Karpas-422 (cell line): ENCODE data around the gene PRCC. TPM values are rescaled to one million over a fixed set of nuclear protein-coding genes. Genes with fewer than 3 reads are reported as not detected.

ENCODE experiments used
- DNase-seq: peaks from one replicate; pipeline ENCODE4 v3.0.0-alpha.2; 2015
- H2AFZ ChIP-seq: fragments of 200-600 bp; sonication (generic); 2 replicates; pipeline ENCODE4 v1.6.1; 2014; ENCODE audit warnings: antibody characterized with exemption, low read length, mixed read lengths
- H3K27ac ChIP-seq: fragments of 200-600 bp; sonication (generic); 2 replicates; pipeline ENCODE4 v1.5.1; 2014; ENCODE audit warnings: mild to moderate bottlenecking, low read length, moderate library complexity
- H3K27me3 ChIP-seq: fragments of 200-600 bp; sonication (generic); 2 replicates; pipeline ENCODE4 v1.6.1; 2014; ENCODE audit warnings: low read length, mixed read lengths
- H3K36me3 ChIP-seq: fragments of 200-600 bp; sonication (generic); 2 replicates; pipeline ENCODE4 v1.6.1; 2014; ENCODE audit warnings: low read length, mixed read lengths; ENCODE audit not compliant: insufficient read depth
- H3K4me1 ChIP-seq: fragments of 200-600 bp; sonication (generic); 2 replicates; pipeline ENCODE4 v1.6.1; 2014; ENCODE audit warnings: mild to moderate bottlenecking, low read length, mixed read lengths
- H3K4me2 ChIP-seq: fragments of 200-600 bp; sonication (generic); 2 replicates; pipeline ENCODE4 v1.6.1; 2014; ENCODE audit warnings: low read length, low read depth, mild to moderate bottlenecking; ENCODE audit not compliant: poor library complexity, severe bottlenecking
- H3K4me3 ChIP-seq: fragments of 200-600 bp; sonication (generic); 2 replicates; pipeline ENCODE4 v1.5.1; 2014; ENCODE audit warnings: mild to moderate bottlenecking, antibody characterized with exemption, low read length, mixed read lengths
- H3K79me2 ChIP-seq: fragments of 200-600 bp; sonication (generic); 2 replicates; pipeline ENCODE4 v1.6.1; 2014; ENCODE audit warnings: mild to moderate bottlenecking, low read length, mixed read lengths
- H3K9ac ChIP-seq: fragments of 200-600 bp; sonication (generic); 2 replicates; pipeline ENCODE4 v1.6.0; 2014; ENCODE audit warnings: low read length
- H3K9me2 ChIP-seq: fragments of 200-600 bp; sonication (generic), shearing (Covaris generic); replicated peaks from 2 replicates; pipeline ENCODE4 v1.6.0; 2014; ENCODE audit warnings: mild to moderate bottlenecking, low read length, moderate library complexity; ENCODE audit not compliant: insufficient read depth
- H3K9me3 ChIP-seq: fragments of 300-700, 200-600 bp; sonication (generic); 2 replicates; pipeline ENCODE4 v1.6.1; 2014; ENCODE audit warnings: low read length, mixed read lengths
- H4K20me1 ChIP-seq: fragments of 200-600 bp; sonication (generic); 2 replicates; pipeline ENCODE4 v1.6.1; 2014; ENCODE audit warnings: mild to moderate bottlenecking, antibody characterized with exemption, low read length, low read depth; ENCODE audit not compliant: insufficient read depth
- total RNA-seq: library from RNA; depleted of rRNA; stranded (reverse); fragments of >200 nt; shearing (Covaris generic); gene quantifications from 2 replicates; pipeline ENCODE4 v1.2.3, GENCODE V29; 2014; ENCODE audit warnings: low replicate concordance

Gene PRCC
- total RNA-seq, 1 experiment from 2014 or later = 39.6 TPM

DNA sequence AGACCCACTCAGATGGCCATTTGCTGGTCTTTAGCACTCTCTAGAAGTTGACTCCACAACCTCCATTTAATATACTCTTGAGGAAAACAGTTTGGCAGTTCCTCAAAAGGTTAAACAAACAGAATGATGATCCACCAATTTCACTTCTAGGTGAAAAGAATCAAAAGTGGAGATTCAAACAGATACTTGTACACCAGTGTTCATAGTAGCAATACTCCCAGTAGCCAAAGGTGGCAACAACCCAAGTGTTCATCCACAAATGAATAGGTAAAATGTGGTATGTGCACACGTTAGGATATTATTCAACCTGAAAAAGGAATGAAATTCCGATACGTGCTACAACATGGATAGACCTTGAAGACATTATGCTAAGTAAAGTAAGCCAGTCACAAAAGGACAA lies 6.3 kb downstream of the PRCC start:
- H3K27me3 ChIP-seq = no peaks in the 10 kb centered on the region
- no peak overlapping the region for H3K4me2 ChIP-seq
- H3K4me1 ChIP-seq = peaks cover 20% of the 10 kb centered on the region
- H3K9me3 ChIP-seq = no peaks in the 10 kb centered on the region
- peaks cover 21% of the 10 kb centered on the region; the same call in 1 of the 2 replicates for H3K36me3 ChIP-seq
- H4K20me1 ChIP-seq = peaks cover 15% of the 10 kb centered on the region; the same call in 1 of the 2 replicates
- H3K9me2 ChIP-seq = no peaks in the 10 kb centered on the region
- no peak overlapping the region for H3K9ac ChIP-seq
- no peak overlapping the region for H2AFZ ChIP-seq
- DNase-seq = no peak
- no peak overlapping the region for H3K4me3 ChIP-seq
- no peak overlapping the region for H3K27ac ChIP-seq
- H3K79me2 ChIP-seq = peaks cover 94% of the 10 kb centered on the region

GRCh38 chr1:156775799-156776198 lies 8.5 kb downstream of the PRCC start:
- no peak for DNase-seq
- no peak overlapping the region for H3K4me2 ChIP-seq
- H3K4me3 ChIP-seq = no peak overlapping the region
- H4K20me1 ChIP-seq = peaks cover 14% of the 10 kb centered on the region; the same call in 1 of the 2 replicates
- H3K9me3 ChIP-seq = no peaks in the 10 kb centered on the region
- H3K9me2 ChIP-seq = no peaks in the 10 kb centered on the region
- peaks cover 17% of the 10 kb centered on the region; the same call in 1 of the 2 replicates for H3K36me3 ChIP-seq
- H3K4me1 ChIP-seq = peaks cover 5% of the 10 kb centered on the region; the same call in 1 of the 2 replicates
- H3K9ac ChIP-seq = no peak overlapping the region
- peaks cover 85% of the 10 kb centered on the region for H3K79me2 ChIP-seq
- no peak overlapping the region for H3K27ac ChIP-seq
- no peaks in the 10 kb centered on the region for H3K27me3 ChIP-seq
- H2AFZ ChIP-seq = no peak overlapping the region

DNA sequence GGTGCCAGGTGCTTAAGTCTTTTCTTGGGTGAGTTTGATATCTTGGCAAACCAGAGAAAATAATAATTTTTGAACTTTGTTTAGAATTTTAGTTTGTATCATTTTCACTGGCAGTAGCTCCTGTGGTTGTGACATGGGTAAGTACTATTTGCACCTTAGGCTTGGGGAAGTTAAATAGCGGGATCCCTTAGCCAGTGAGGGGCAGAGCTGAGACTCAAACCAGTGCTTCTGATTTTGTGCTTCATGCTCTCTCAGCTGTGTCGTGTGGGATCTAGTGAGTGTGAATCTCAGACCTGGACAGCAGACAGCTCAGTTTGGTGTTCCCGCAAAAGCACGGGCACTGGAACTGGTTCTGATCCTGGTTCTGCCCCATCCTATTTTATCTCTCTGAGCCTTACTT lies 9.6 kb downstream of the PRCC start:
- H3K36me3 ChIP-seq = peaks cover 23% of the 10 kb centered on the region; the same call in 1 of the 2 replicates
- peaks cover 17% of the 10 kb centered on the region; the same call in 1 of the 2 replicates for H4K20me1 ChIP-seq
- no peak for DNase-seq
- no peak overlapping the region for H3K9ac ChIP-seq
- no peaks in the 10 kb centered on the region; the same call in 1 of the 2 replicates for H3K4me1 ChIP-seq
- H3K79me2 ChIP-seq = peaks cover 86% of the 10 kb centered on the region
- H2AFZ ChIP-seq = no peak overlapping the region
- no peaks in the 10 kb centered on the region for H3K9me3 ChIP-seq
- no peaks in the 10 kb centered on the region for H3K9me2 ChIP-seq
- no peak overlapping the region for H3K4me2 ChIP-seq
- no peak overlapping the region for H3K27ac ChIP-seq
- no peak overlapping the region for H3K4me3 ChIP-seq
- no peaks in the 10 kb centered on the region for H3K27me3 ChIP-seq

GRCh38 chr1:156777573-156777972 lies 10.2 kb downstream of the PRCC start:
- Histone ChIP-seq H3K36me3 (peaks cover 23% of the 10 kb centered on the region; the same call in 1 of the 2 replicates), H4K20me1 (peaks cover 18% of the 10 kb centered on the region; the same call in 1 of the 2 replicates), H3K4me2 (no peak overlapping the region), H3K79me2 (peaks cover 86% of the 10 kb centered on the region), H3K4me3 (no peak overlapping the region), H3K9me3 (no peaks in the 10 kb centered on the region), H3K27me3 (no peaks in the 10 kb centered on the region), H2AFZ (no peak overlapping the region), H3K9ac (no peak overlapping the region), H3K9me2 (no peaks in the 10 kb centered on the region), H3K27ac (no peak overlapping the region), H3K4me1 (no peaks in the 10 kb centered on the region; the same call in 1 of the 2 replicates)
- no peak for DNase-seq

DNA sequence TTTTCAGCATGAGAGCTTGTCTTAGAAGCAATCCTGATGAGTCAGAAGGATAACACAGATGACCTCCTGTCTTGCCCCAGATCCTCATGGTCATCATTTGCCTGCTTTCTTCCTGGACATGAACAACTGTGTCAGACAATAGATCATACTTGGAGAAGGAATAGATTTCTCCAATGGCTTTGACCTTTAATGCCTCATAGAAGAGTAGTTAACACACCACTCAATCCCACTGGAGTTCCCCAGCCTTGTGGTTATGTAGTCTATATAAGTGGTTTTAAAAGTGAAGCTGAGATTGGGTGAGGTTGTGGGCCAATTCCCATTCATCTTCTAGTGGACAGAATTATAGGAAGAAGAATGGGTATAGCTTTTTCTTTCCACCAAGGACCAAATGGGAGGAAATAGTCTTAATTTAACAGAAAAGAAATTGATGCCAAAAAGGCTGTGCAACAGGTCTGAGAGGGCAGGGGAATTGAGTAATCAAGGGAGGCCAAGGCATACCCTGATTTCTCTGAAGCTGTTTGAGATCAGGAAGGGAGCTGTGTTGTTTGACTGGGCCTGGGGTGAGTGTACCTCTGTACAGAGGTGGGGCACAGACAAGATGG lies 14.4 kb downstream of the PRCC start:
- Histone ChIP-seq H3K36me3 (peaks cover 34% of the 10 kb centered on the region), H3K9ac (no peak overlapping the region), H3K4me1 (no peaks in the 10 kb centered on the region), H3K27me3 (no peaks in the 10 kb centered on the region), H3K9me3 (no peaks in the 10 kb centered on the region), H4K20me1 (peaks cover 12% of the 10 kb centered on the region; the same call in 1 of the 2 replicates), H2AFZ (no peak overlapping the region), H3K79me2 (peaks cover 73% of the 10 kb centered on the region), H3K4me2 (no peak overlapping the region), H3K9me2 (no peaks in the 10 kb centered on the region), H3K27ac (no peak overlapping the region), H3K4me3 (no peak overlapping the region)
- no peak for DNase-seq

- H3K9ac ChIP-seq = no peak overlapping the region
- no peaks in the 10 kb centered on the region for H3K4me1 ChIP-seq
- no peak overlapping the region for H3K4me3 ChIP-seq
- H4K20me1 ChIP-seq = peaks cover 21% of the 10 kb centered on the region; the same call in 1 of the 2 replicates
- no peaks in the 10 kb centered on the region for H3K27me3 ChIP-seq
- H3K9me2 ChIP-seq = no peaks in the 10 kb centered on the region
- peaks cover 67% of the 10 kb centered on the region for H3K79me2 ChIP-seq
- no peak overlapping the region for H3K4me2 ChIP-seq
- no peak overlapping the region for H2AFZ ChIP-seq
- no peaks in the 10 kb centered on the region for H3K9me3 ChIP-seq
- no peak overlapping the region for H3K27ac ChIP-seq
- H3K36me3 ChIP-seq = peaks cover 40% of the 10 kb centered on the region
- no peak for DNase-seq
Measured at GRCh38 chr1:156785458-156785857, 18.1 kb downstream of the PRCC start.

DNA sequence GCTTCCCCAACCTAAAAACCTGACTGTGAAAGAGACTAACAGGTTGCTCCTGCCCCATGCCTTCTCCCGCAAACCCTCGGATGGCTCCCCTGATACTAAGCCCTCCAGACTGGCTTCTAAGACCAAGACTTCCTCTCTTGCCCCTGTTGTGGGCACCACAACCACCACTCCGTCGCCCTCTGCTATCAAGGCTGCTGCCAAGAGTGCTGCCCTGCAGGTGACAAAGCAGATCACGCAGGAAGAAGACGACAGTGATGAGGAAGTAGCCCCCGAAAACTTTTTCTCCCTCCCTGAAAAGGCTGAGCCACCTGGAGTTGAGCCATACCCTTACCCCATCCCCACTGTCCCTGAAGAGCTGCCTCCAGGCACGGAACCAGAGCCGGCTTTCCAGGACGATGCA lies 19.3 kb downstream of the PRCC start:
- Histone ChIP-seq H3K36me3 (peaks cover 31% of the 10 kb centered on the region), H3K9me2 (no peaks in the 10 kb centered on the region), H4K20me1 (peaks cover 20% of the 10 kb centered on the region; the same call in 1 of the 2 replicates), H3K27me3 (no peaks in the 10 kb centered on the region), H2AFZ (no peak overlapping the region), H3K4me3 (no peak overlapping the region), H3K4me1 (no peaks in the 10 kb centered on the region), H3K9me3 (no peaks in the 10 kb centered on the region), H3K4me2 (no peak overlapping the region), H3K9ac (no peak overlapping the region), H3K79me2 (peaks cover 61% of the 10 kb centered on the region), H3K27ac (no peak overlapping the region)
- DNase-seq = no peak

- no peaks in the 10 kb centered on the region for H3K9me3 ChIP-seq
- H3K36me3 ChIP-seq = peaks cover 21% of the 10 kb centered on the region
- peaks cover 11% of the 10 kb centered on the region for H3K4me1 ChIP-seq
Measured at GRCh38 chr1:156788136-156788535, 20.8 kb downstream of the PRCC start.

More at GRCh38 chr1:156788136-156788535, 20.8 kb downstream of the PRCC start:
- no peaks in the 10 kb centered on the region for H3K9me2 ChIP-seq
- no peak for DNase-seq
- H3K4me2 ChIP-seq = no peak overlapping the region
- no peak overlapping the region for H2AFZ ChIP-seq
- H3K27me3 ChIP-seq = no peaks in the 10 kb centered on the region
- H3K9ac ChIP-seq = no peak overlapping the region
- H3K4me3 ChIP-seq = no peak overlapping the region
- peaks cover 23% of the 10 kb centered on the region; the same call in 1 of the 2 replicates for H4K20me1 ChIP-seq
- peaks cover 49% of the 10 kb centered on the region for H3K79me2 ChIP-seq
- no peak overlapping the region for H3K27ac ChIP-seq
